Measurements from ENCODE around the gene CELF2.

Gene CELF2

GRCh38 chr10:11045995-11046775, 28.5 kb downstream of the CELF2 start:
- FAIRE-seq (no peak), DNase-seq (ENCODE audit: insufficient read length, low spot score) (no peak)
- TF ChIP-seq CTCF (IDR thresholded peaks at IDR 0.05; ENCODE audit: insufficient read depth, missing control alignments), result no peak

- DNase-seq (ENCODE audit: insufficient read length, low spot score) (no peak), FAIRE-seq (no peak)
- TF ChIP-seq CTCF (IDR thresholded peaks at IDR 0.05; ENCODE audit: insufficient read depth, missing control alignments), result no peak
Measured at GRCh38 chr10:11046776-11047160, 29.1 kb downstream of the CELF2 start.

- TF ChIP-seq CTCF (IDR thresholded peaks at IDR 0.05; ENCODE audit: insufficient read depth, missing control alignments), result no peak
- no peak for DNase-seq (ENCODE audit: insufficient read length, low spot score)
- FAIRE-seq, result no peak
Measured at GRCh38 chr10:11048707-11049278, 31.1 kb downstream of the CELF2 start.

- FAIRE-seq, result no peak
- DNase-seq (ENCODE audit: insufficient read length, low spot score), result no peak
- TF ChIP-seq CTCF (IDR thresholded peaks at IDR 0.05; ENCODE audit: insufficient read depth, missing control alignments), result no peak
Measured at GRCh38 chr10:11049806-11050205, 32.1 kb downstream of the CELF2 start.

- DNase-seq (ENCODE audit: insufficient read length, low spot score) (no peak), FAIRE-seq (no peak)
- no peak for TF ChIP-seq CTCF (IDR thresholded peaks at IDR 0.05; ENCODE audit: insufficient read depth, missing control alignments)
Measured at GRCh38 chr10:11050301-11051287, 32.9 kb downstream of the CELF2 start.

DNA sequence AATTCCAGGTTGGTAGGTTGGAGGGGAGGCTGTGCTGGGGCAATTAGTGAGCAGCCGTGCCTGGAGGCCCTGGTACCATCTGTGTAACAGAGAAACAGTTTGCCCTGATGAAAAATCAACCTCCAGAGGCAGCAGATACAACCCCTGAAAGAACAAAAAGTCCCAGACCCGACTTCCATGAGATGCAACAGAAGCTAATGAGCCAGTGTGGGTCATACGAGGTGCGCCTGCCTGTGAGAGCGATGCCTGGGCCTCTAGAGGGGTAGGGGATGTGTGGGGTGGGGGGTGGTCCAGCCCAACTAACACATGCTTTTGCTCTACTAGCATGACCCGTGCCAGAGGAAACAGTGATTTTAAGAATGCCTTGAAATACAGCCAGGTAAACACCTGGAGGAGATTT, 39.3 kb downstream of the CELF2 start:
- no peak for FAIRE-seq
- no peak for DNase-seq (ENCODE audit: insufficient read length, low spot score)

More for the DNA sequence above, 39.3 kb downstream of the CELF2 start:
- no peak for TF ChIP-seq CTCF (IDR thresholded peaks at IDR 0.05; ENCODE audit: insufficient read depth, missing control alignments)
